Esophagus squamous epithelium (tissue), 5 donors: ENCODE measurements around the gene FLYWCH1. TPM values are rescaled to one million over a fixed set of nuclear protein-coding genes. Genes with fewer than 3 reads are reported as not detected.
"Not testable (repeated sequence)": the region's sequence is repeated elsewhere in the genome, so short reads cannot be mapped to it uniquely, and the experiment has no call there.

ENCODE experiments used
- DNase-seq: peaks from one replicate; lab custom pipeline; 2025; lab: John Stamatoyannopoulos, UW
- H3K27ac ChIP-seq, 4 donors: fragments of 200-600 bp; sonication (generic); one replicate each; pipeline ENCODE4 v1.5.1; 2016 to 2019; ENCODE audit warnings: mild to moderate bottlenecking in 1 of 4
- H3K27me3 ChIP-seq, 4 donors: fragments of 200-600 bp; sonication (generic); 1 replicate in 3 of 4; 2 replicates in 1 of 4; pipeline versions ENCODE4 v1.5.1 to v1.6.0; 2017 to 2021; ENCODE audit warnings: antibody characterized with exemption in 1 of 4
- H3K36me3 ChIP-seq, 3 donors: fragments of 200-600 bp; sonication (generic); one replicate each; pipeline ENCODE4 v1.5.1; 2016 to 2019
- H3K4me1 ChIP-seq, 3 donors: fragments of 200-600 bp; sonication (generic); one replicate each; pipeline ENCODE4 v1.5.1; 2017 to 2019
- H3K4me3 ChIP-seq, 4 donors: fragments of 200-600 bp; sonication (generic); 1 replicate in 3 of 4; 2 replicates in 1 of 4; pipeline ENCODE4 v1.5.1; 2016 to 2019; ENCODE audit warnings: mild to moderate bottlenecking in 2 of 4, moderate library complexity in 1 of 4
- H3K9me3 ChIP-seq, 3 donors: fragments of 200-600 bp; sonication (generic); one replicate each; pipeline ENCODE4 v1.5.1; 2016 to 2019
- POLR2A ChIP-seq, 4 donors: fragments of 450-650 bp; IDR thresholded peaks; one replicate each; pipeline ENCODE4 v1.6.1; 2017; ENCODE audit warnings: antibody characterized with exemption in 4 of 4, mild to moderate bottlenecking in 4 of 4, moderate library complexity in 3 of 4
- WGBS, 2 donors: methylation state at CpG; one replicate each; pipeline ENCODE4 v1.1.5; 2018; 5-methylcytosine and 5-hydroxymethylcytosine counted together
- intact Hi-C: fragments of 100-400 bp; cut with DNase I; formaldehyde crosslinking; loops from one replicate; pipeline ENCODE4 v1.15.0; 2022
- total RNA-seq, 4 donors: library from RNA; depleted of rRNA; stranded (reverse); fragments of >200 nt; gene quantifications; one replicate each; pipeline ENCODE4 v1.1.0, GENCODE V29; 2016
- TF ChIP-seq, protein P1 (sequence below), 6 experiments: fragments of 450-650 bp in 4 of 6; fragments of 200-600 bp in 2 of 6; sonication (generic) in 2 of 6; IDR thresholded peaks; one replicate each; pipeline ENCODE4 v1.5.1; 2016 to 2019; ENCODE audit warnings: antibody characterized with exemption in 6 of 6, mild to moderate bottlenecking in 4 of 6, moderate library complexity in 4 of 6
- donor health status: DM: yes; HTN: yes; CAD: no.

FLYWCH1 gene
- total RNA-seq, 4 donors from 2014 or later = 25.4 to 52.1 (median 27.1) TPM

DNA sequence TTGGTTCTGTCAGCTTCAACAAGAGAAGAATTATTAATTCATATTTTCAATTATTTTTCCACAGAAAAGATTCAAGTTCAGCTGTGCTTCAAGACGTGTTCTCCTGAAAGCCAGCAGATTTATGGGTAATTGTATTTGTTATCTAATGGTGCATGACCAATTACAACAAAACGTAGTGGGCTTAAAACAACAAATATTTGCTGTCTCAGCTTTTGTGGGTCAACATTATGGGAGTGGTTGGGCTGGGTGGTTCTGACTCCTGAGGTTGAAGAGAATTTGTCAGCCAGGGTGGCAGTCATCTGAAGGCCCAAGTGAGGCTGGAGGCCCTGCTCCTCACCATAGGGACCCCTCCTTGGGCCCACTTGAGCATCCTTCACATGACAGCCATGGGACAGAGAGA lies 28.2 kb downstream of the FLYWCH1 start:
- WGBS, 2 donors = 40 to 60% methylated on average over 2 of the region's 2 CpGs
- Histone ChIP-seq H3K9me3 (no peaks in the 10 kb centered on the region), H3K27ac (no peak overlapping the region), H3K4me3 (no peak overlapping the region), H3K4me1 (no peaks in the 10 kb centered on the region), H3K36me3 (peaks cover 34 to 97% (median 55%) of the 10 kb centered on the region in 3 donors), H3K27me3 (no peaks in the 10 kb centered on the region)
- intact Hi-C loops = no loop called here
- no peak for TF ChIP-seq POLR2A (IDR thresholded peaks at IDR 0.05)
- TF ChIP-seq, protein P1, sequence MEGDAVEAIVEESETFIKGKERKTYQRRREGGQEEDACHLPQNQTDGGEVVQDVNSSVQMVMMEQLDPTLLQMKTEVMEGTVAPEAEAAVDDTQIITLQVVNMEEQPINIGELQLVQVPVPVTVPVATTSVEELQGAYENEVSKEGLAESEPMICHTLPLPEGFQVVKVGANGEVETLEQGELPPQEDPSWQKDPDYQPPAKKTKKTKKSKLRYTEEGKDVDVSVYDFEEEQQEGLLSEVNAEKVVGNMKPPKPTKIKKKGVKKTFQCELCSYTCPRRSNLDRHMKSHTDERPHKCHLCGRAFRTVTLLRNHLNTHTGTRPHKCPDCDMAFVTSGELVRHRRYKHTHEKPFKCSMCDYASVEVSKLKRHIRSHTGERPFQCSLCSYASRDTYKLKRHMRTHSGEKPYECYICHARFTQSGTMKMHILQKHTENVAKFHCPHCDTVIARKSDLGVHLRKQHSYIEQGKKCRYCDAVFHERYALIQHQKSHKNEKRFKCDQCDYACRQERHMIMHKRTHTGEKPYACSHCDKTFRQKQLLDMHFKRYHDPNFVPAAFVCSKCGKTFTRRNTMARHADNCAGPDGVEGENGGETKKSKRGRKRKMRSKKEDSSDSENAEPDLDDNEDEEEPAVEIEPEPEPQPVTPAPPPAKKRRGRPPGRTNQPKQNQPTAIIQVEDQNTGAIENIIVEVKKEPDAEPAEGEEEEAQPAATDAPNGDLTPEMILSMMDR (IDR thresholded peaks at IDR 0.05) = no peak
- no peak for DNase-seq

DNA sequence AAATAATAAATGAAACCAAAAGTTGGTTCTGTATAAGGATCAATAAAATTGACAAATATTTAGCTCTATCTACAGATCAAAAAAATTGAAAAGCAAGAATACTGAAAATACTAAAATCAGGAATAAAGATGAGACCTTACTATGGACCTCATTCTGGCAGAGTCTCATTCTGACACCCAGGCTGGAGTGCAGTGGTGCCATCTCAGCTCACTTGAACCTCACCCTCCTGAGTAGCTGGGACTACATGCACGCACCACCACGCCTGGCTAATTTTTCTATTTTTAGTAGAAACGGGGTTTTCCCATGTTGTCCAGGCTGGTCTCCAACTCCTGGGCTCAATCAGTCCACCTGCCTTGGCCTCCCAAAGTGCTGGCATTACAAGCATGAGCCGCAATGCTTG lies 30.3 kb downstream of the FLYWCH1 start:
- Histone ChIP-seq H3K27me3 (no peaks in the 10 kb centered on the region), H3K9me3 (no peaks in the 10 kb centered on the region), H3K4me1 (no peaks in the 10 kb centered on the region), H3K27ac (no peak overlapping the region), H3K36me3 (peaks cover 20 to 96% (median 45%) of the 10 kb centered on the region in 3 donors), H3K4me3 (no peak overlapping the region)
- intact Hi-C loops = no loop called here
- TF ChIP-seq, protein P1 (IDR thresholded peaks at IDR 0.05) = no peak
- TF ChIP-seq POLR2A (IDR thresholded peaks at IDR 0.05) = no peak
- no peak for DNase-seq
- WGBS, 2 donors = 54 to 67% methylated on average over 3 to 4 of the region's 4 CpGs

DNA sequence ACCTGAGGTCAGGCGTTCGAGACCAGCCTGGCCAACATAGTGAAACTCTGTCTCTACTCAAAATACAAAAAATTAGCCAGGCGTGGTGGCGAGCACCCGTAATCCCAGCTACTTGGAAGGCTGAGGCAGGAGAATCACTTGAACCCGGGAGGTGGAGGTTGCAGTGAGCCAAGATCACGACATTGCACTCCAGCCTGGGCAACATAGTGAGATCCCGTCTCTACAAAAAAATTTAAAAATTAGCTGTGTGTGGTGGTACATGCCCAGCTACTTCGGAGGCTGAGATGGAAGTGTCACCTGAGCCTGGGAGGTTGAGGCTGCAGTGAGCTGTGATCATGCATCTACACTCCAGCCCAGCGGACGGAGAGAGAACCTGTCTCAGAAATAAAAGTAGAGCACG lies 32.0 kb downstream of the FLYWCH1 start:
- H3K36me3 ChIP-seq = peaks cover 8 to 84% (median 33%) of the 10 kb centered on the region in 3 donors
- WGBS, 2 donors = 81 to 83% methylated on average over 11 to 12 of the region's 12 CpGs

DNA sequence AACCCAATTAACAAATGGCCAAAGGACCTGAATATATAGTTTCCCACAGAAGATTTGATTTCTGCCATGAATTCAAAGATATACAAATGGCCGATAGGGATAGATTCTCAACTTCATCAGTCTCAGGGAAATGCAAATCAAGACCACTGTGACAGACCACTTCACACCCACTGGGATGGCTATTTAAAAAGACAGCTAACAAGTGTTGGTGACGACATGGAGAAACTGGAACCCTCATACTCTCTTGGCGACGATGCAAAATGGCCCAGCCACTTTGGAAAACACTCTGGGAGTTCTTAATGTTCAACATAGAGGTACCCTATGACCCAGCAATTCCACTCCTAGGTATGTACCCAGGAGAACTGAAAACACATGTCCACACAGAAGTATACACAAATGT lies 34.9 kb downstream of the FLYWCH1 start:
- no peaks in the 10 kb centered on the region for H3K27me3 ChIP-seq
- TF ChIP-seq, protein P1 (IDR thresholded peaks at IDR 0.05) = no peak
- no peaks in the 10 kb centered on the region for H3K9me3 ChIP-seq
- no peak overlapping the region for H3K27ac ChIP-seq
- peaks cover 0 to 70% (median 15%) of the 10 kb centered on the region in 3 donors for H3K36me3 ChIP-seq
- DNase-seq = no peak
- 92 to 100% methylated on average over 4 of the region's 4 CpGs for WGBS, 2 donors
- no peak overlapping the region for H3K4me3 ChIP-seq
- no peaks in the 10 kb centered on the region for H3K4me1 ChIP-seq
- intact Hi-C loops = no loop called here

More for the DNA sequence above, 32.0 kb downstream of the FLYWCH1 start:
- intact Hi-C loops, H3K4me1 ChIP-seq, DNase-seq, H3K27me3 ChIP-seq, H3K4me3 ChIP-seq, H3K27ac ChIP-seq, H3K9me3 ChIP-seq: not testable (repeated sequence)

- intact Hi-C loops = no loop called here
- no peak for DNase-seq
- WGBS, 2 donors = 84 to 90% methylated on average over 5 to 15 of the region's 36 CpGs
- H3K4me1 ChIP-seq = peaks cover 0 to 11% (median 0%) of the 10 kb centered on the region in 3 donors
- no peak overlapping the region for H3K4me3 ChIP-seq
- no peak for TF ChIP-seq POLR2A (IDR thresholded peaks at IDR 0.05)
- TF ChIP-seq, protein P1 (IDR thresholded peaks at IDR 0.05) = no peak
- H3K27ac ChIP-seq = no peak overlapping the region
- no peaks in the 10 kb centered on the region for H3K9me3 ChIP-seq
- peaks cover 0 to 6% (median 0%) of the 10 kb centered on the region in 4 donors for H3K27me3 ChIP-seq
- peaks cover 0 to 48% (median 7%) of the 10 kb centered on the region in 3 donors for H3K36me3 ChIP-seq
Measured at GRCh38 chr16:2948807-2949704, 37.3 kb downstream of the FLYWCH1 start.
